Thyroid gland (tissue), 4 donors: ENCODE data around the gene CASR. TPM values are rescaled to one million over a fixed set of nuclear protein-coding genes. Genes with fewer than 3 reads are reported as not detected.

Experiments
- DNase-seq, 2 donors: peaks; one replicate each; pipeline ENCODE4 v3.0.0-alpha.2; 2019
- H3K27ac ChIP-seq, 3 donors: fragments of 200-600 bp; sonication (generic); 1 replicate in 2 of 3; 2 replicates in 1 of 3; pipeline ENCODE4 v1.5.1; 2016 to 2019; ENCODE audit warnings: mild to moderate bottlenecking in 1 of 3, moderate library complexity in 1 of 3
- H3K27me3 ChIP-seq: fragments of 200-600 bp; sonication (generic); one replicate; pipeline ENCODE4 v1.5.1; 2019
- H3K36me3 ChIP-seq, 2 donors: fragments of 200-600 bp; sonication (generic); one replicate each; pipeline ENCODE4 v1.5.1; 2016 to 2019
- H3K4me1 ChIP-seq, 2 donors: fragments of 200-600 bp; sonication (generic); one replicate each; pipeline ENCODE4 v1.5.1; 2017 to 2019
- H3K4me3 ChIP-seq, 3 donors: fragments of 200-600 bp; sonication (generic); replicated peaks in 1 of 3; 1 replicate in 2 of 3; 2 replicates in 1 of 3; pipeline ENCODE4 v1.5.1; 2016; ENCODE audit warnings: mild to moderate bottlenecking in 1 of 3
- H3K9me3 ChIP-seq: fragments of 200-600 bp; sonication (generic); one replicate; pipeline ENCODE4 v1.5.1; 2017
- CTCF ChIP-seq, 6 experiments: fragments of 200-600 bp in 3 of 6; fragments of 450-650 bp in 3 of 6; sonication (generic) in 3 of 6; IDR thresholded peaks; one replicate each; pipeline ENCODE4 v1.5.1; 2016 to 2019; ENCODE audit warnings: antibody characterized with exemption in 6 of 6, mild to moderate bottlenecking in 2 of 6, inconsistent platforms in 1 of 6, moderate library complexity in 1 of 6
- POLR2A ChIP-seq, 2 donors: fragments of 450-650 bp; IDR thresholded peaks; one replicate each; pipeline ENCODE4 v1.6.1; 2017; ENCODE audit warnings: antibody characterized with exemption in 2 of 2, mild to moderate bottlenecking in 2 of 2, moderate library complexity in 1 of 2
- WGBS, 2 donors: methylation state at CpG; one replicate each; pipeline ENCODE4 v1.1.5; 2017; 5-methylcytosine and 5-hydroxymethylcytosine counted together
- intact Hi-C: fragments of 100-400 bp; cut with DNase I; formaldehyde crosslinking; loops from one replicate; pipeline ENCODE4 v1.15.1; 2023
- total RNA-seq, 4 donors: library from RNA; depleted of rRNA; stranded (reverse); fragments of >200 nt; gene quantifications; one replicate each; pipeline ENCODE4 v1.2.3, GENCODE V29; 2016

The CASR gene
- total RNA-seq, 4 donors from 2014 or later = under 0.01 to 1.2 (median 0.17) TPM; not detected in 1

GRCh38 chr3:122213650-122214049 is 30.2 kb downstream of the CASR start:
- no peaks in the 10 kb centered on the region for H3K4me1 ChIP-seq
- no peak for DNase-seq
- no peak for TF ChIP-seq CTCF (IDR thresholded peaks at IDR 0.05)
- H3K27me3 ChIP-seq = no peaks in the 10 kb centered on the region
- WGBS, 2 donors = 46 to 71% methylated on average over 2 of the region's 2 CpGs
- intact Hi-C loops = no loop called here
- H3K9me3 ChIP-seq = no peaks in the 10 kb centered on the region
- no peak overlapping the region for H3K4me3 ChIP-seq
- H3K27ac ChIP-seq = no peak overlapping the region
- no peaks in the 10 kb centered on the region for H3K36me3 ChIP-seq

- Histone ChIP-seq H3K36me3 (no peaks in the 10 kb centered on the region), H3K4me1 (no peaks in the 10 kb centered on the region), H3K9me3 (no peaks in the 10 kb centered on the region), H3K27ac (no peak overlapping the region), H3K4me3 (no peak overlapping the region), H3K27me3 (no peaks in the 10 kb centered on the region)
- TF ChIP-seq POLR2A (IDR thresholded peaks at IDR 0.05) (no peak), CTCF (IDR thresholded peaks at IDR 0.05) (no peak)
- 54 to 63% methylated on average over 4 of the region's 4 CpGs for WGBS, 2 donors
- intact Hi-C loops = no loop called here
- no peak for DNase-seq
These were observed 31.2 kb downstream of the CASR start for GRCh38 chr3:122214711-122215110.

GRCh38 chr3:122215592-122216298 is 32.3 kb downstream of the CASR start:
- no peak for DNase-seq
- H3K27me3 ChIP-seq = no peaks in the 10 kb centered on the region
- 79 to 86% methylated on average over 2 of the region's 2 CpGs for WGBS, 2 donors
- no peak overlapping the region for H3K4me3 ChIP-seq
- H3K9me3 ChIP-seq = no peaks in the 10 kb centered on the region
- TF ChIP-seq POLR2A (IDR thresholded peaks at IDR 0.05) (no peak), CTCF (IDR thresholded peaks at IDR 0.05) (no peak)
- intact Hi-C loops = no loop called here
- H3K27ac ChIP-seq = no peak overlapping the region
- no peaks in the 10 kb centered on the region for H3K36me3 ChIP-seq
- H3K4me1 ChIP-seq = no peaks in the 10 kb centered on the region

- Histone ChIP-seq H3K27ac (no peak overlapping the region), H3K4me1 (no peaks in the 10 kb centered on the region), H3K9me3 (no peaks in the 10 kb centered on the region), H3K4me3 (no peak overlapping the region), H3K27me3 (no peaks in the 10 kb centered on the region), H3K36me3 (no peaks in the 10 kb centered on the region)
- TF ChIP-seq POLR2A (IDR thresholded peaks at IDR 0.05) (no peak), CTCF (IDR thresholded peaks at IDR 0.05) (no peak)
- intact Hi-C loops = no loop called here
- WGBS, 2 donors = 70 to 77% methylated on average over 1 of the region's 1 CpG
- DNase-seq = no peak
These were observed 34.4 kb downstream of the CASR start for GRCh38 chr3:122217901-122218300.

- DNase-seq = no peak
- H3K9me3 ChIP-seq = no peaks in the 10 kb centered on the region
- intact Hi-C loops = no loop called here
- TF ChIP-seq CTCF (IDR thresholded peaks at IDR 0.05) (no peak), POLR2A (IDR thresholded peaks at IDR 0.05) (no peak)
- H3K36me3 ChIP-seq = no peaks in the 10 kb centered on the region
- H3K27me3 ChIP-seq = no peaks in the 10 kb centered on the region
- no peak overlapping the region for H3K4me3 ChIP-seq
- no peaks in the 10 kb centered on the region for H3K4me1 ChIP-seq
- no peak overlapping the region for H3K27ac ChIP-seq
- 92 to 96% methylated on average over 1 of the region's 1 CpG for WGBS, 2 donors
These were observed 35.9 kb downstream of the CASR start for GRCh38 chr3:122219242-122219872.
